G401 (cell line): Measurements from ENCODE around the gene TRMT44. TPM values are rescaled to one million over a fixed set of nuclear protein-coding genes. Genes with fewer than 3 reads are reported as not detected.

Experiments used
- DNase-seq: peaks from one replicate; pipeline ENCODE4 v3.0.0-alpha.2; 2015; ENCODE audit warnings: low spot score
- in situ Hi-C: cut with HindIII; loops from 2 replicates; pipeline ENCODE4 v1.10.0; 2016; ENCODE audit warnings: low sequenced_read_pairs, mixed read lengths
- total RNA-seq: library from RNA; depleted of rRNA; stranded (reverse); fragments of >200 nt; shearing (Covaris generic); gene quantifications from 2 replicates; pipeline ENCODE4 v1.2.3, GENCODE V29; 2014

The TRMT44 gene
- total RNA-seq, 1 experiment from 2014 or later = 24.9 TPM

- DNase-seq = no peak
- in situ Hi-C loops = no loop called here
These were observed 21.0 kb downstream of the TRMT44 start for GRCh38 chr4:8461616-8462015.

- in situ Hi-C loops = no loop called here
- DNase-seq = no peak
These were observed 23.2 kb downstream of the TRMT44 start for GRCh38 chr4:8463811-8464210.

DNA sequence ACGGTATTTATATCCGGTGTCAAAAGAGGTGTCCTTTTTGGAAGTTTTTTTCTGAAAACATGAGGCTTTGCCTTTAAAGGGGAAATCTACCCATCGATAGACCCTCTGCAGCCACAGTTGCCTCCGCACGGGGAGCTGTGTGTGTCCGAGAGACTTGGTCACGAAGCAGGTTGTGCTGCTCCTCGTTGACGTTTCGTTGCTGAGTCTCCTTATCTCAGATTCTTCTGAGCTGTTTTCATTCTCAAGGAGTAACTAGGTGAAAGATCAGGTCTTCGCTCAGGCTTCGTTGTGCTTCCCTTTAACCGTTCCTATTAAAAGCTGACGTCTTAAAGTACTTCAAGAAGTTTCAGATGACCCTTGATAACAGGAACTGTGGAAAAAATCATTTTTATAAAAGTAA, 23.8 kb downstream of the TRMT44 start:
- in situ Hi-C loops = no loop called here
- no peak for DNase-seq

DNA sequence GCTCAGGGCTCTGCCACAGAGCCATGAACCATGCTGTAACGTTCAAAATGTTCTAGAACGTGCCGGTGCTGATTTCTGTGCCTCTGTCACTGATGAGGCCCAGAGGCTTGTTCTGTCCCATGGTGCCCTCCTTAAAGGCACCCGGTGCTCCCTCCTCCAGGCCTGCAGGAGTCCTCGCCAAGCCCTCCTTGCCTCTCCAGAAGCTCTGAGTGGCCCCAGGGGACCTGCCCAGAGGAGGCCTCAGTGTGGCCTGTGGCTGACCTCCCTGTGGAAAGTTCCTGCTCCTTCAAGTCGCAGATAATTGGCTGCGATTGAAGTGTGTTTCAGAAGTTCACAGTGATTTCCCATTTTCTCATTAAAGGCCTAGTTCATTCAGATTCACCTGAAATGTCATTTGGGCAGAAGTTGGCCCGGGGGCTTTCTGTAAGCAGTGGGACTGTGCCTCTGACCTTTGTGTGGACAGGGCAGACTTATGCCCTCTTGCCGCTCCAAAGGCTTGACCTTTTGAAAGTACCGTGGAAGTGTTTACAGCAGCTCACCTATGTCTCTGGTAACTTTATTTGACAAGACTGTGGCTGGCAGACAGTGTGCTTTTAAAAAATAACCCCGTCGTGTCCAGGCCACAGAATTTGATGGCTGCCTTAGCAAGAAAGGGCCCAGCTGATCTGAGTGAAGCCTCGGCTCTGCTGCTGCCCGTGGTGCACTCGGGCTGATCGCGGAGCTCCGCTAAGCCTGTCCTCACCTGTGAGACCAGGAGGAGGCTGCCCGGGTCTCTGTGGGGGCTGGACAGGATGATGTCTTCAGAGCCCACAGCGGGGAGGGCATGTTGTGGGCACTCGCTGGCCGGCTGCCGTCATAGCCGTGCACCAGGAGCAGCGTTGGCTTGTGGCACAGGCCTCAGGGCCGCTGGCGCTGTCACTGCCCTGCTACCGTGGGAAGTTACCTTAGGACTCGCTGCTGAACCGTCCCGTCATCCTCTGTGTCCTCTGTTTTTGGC, 25.3 kb downstream of the TRMT44 start:
- in situ Hi-C loops = no loop called here
- DNase-seq = no peak

DNA sequence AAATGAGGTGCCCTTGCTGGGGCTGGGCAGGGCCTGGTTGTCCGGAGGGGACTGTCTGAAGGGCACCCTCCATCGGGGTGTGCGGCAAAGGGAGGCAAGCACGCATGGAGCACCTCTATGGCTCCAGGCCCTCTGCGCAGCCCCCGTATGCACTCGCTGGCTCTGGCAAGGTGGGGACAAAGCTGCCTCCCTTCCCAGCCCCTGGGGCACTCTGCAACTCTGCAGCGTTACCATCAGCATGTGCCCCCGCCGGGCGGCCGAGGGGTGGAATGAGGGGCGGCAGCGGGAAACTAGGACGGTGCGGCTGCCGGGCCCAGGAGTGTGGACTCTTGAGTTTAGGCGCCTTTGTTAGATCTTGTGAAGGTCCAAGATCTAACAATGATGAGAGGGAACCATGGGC, 26.4 kb downstream of the TRMT44 start:
- no peak for DNase-seq
- in situ Hi-C loops = no loop called here

GRCh38 chr4:8468746-8469535, 28.4 kb downstream of the TRMT44 start:
- in situ Hi-C loops = no loop called here
- DNase-seq = peak; percentile 55

- no peak for DNase-seq
- in situ Hi-C loops = no loop called here
These were observed 29.0 kb downstream of the TRMT44 start for GRCh38 chr4:8469550-8469949.

GRCh38 chr4:8470451-8471024, 30.0 kb downstream of the TRMT44 start:
- in situ Hi-C loops = no loop called here
- no peak for DNase-seq

DNA sequence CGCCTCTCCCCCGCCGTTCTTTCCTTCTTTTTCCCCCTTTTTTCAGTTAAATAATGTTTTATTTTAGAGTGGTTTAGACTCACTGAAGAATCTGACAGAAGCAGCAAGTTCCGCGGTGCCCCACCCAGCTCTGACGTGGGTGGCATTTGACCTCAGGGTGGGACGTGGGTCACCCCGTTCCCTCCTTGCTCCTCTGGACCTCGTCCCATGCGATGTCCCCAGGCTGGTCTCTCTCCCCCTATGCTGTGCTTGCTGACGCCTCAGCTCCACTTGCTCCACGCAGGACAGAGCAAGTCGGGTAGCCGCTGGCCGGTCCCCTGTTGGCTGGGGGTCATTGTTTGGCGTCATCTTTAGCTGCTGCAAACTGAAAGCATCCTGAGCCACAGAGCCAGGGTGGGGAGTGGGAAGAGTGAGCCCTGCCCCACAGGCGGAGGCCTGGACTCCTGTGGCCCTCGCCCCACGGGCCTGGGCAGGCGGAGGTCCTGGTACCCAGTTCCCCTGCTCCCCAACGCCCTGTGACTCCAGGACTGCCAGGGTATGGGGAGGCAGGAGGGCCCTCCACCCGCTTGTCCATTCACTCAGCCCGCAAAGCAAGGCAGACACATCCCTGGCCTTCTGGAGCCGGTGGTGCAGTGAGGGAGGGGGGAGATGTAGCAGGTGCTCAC, 30.8 kb downstream of the TRMT44 start:
- in situ Hi-C loops = no loop called here
- DNase-seq = no peak

GRCh38 chr4:8472158-8472688, 31.6 kb downstream of the TRMT44 start:
- in situ Hi-C loops = no loop called here
- DNase-seq = no peak

- in situ Hi-C loops = no loop called here
These were observed 32.2 kb downstream of the TRMT44 start for GRCh38 chr4:8472689-8473197.

DNA sequence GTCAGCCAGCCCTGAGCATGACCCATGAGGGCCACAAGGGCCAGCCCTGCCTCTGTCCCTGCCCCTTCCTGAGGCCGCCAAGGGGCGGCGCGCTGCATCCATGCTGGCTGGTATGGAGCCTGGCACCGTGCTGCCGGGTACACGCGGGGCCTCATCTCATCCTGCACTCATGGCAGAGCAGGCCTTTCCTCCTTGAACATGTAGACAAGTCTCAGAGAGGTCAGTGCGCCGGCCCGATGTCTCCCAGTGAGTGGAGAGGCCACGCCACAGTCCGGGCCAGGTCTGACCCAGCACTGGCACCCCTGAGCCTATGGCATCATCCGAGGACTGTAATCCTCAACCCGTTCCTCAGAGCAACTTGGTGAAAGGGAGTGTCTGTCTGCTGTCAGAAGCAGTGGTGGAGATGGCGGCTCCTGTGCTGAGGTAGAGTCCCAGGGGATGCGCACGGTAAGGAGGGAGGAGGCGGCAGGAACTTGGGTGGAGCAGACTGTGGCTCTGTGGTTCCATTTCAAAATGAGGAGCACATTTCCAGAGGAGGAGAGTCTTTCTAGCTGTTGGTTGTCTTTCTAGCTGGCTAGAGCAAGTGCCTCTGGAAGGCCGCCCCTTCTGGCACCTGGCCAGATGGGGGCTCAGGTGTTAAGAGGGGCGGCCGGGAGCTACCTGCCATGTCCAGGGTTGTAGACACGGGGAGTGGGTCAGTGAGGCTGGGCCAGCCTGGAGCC, 32.8 kb downstream of the TRMT44 start:
- in situ Hi-C loops = no loop called here
- no peak for DNase-seq

More at GRCh38 chr4:8472689-8473197, 32.2 kb downstream of the TRMT44 start:
- DNase-seq = no peak

DNA sequence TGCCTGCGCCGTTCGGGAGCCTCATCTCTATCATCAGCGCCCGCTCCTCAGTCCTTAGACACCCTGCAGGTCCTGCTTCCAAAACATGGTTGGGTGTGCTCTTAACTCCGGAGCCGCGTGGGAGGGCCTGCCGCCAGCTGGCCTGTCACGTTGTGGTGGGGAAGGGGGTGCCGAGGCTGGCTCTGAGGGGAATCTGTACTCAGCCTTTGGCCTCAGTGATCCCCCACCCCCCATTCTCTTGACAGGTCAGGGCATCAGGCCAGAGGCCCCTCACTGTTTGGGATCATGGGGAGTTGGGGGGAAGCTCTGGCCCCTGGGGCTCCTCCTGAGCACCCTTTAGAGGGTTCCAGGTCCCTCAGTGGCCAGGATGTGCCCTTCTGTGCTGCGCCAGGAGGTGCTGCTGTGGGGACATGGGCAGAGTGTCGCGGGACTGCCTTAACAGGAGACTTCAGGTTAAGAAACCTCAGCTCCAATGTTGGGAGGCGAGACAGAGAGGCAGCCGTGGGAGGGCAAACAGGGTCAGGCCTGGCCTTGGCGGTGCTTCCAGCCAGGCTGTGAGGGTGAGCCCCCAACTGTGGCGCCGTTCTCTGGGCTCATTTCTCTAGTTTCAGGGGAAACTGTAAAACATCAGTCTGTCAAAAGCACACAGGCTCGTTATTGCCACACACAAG, 33.5 kb downstream of the TRMT44 start:
- in situ Hi-C loops = no loop called here
- no peak for DNase-seq

DNA sequence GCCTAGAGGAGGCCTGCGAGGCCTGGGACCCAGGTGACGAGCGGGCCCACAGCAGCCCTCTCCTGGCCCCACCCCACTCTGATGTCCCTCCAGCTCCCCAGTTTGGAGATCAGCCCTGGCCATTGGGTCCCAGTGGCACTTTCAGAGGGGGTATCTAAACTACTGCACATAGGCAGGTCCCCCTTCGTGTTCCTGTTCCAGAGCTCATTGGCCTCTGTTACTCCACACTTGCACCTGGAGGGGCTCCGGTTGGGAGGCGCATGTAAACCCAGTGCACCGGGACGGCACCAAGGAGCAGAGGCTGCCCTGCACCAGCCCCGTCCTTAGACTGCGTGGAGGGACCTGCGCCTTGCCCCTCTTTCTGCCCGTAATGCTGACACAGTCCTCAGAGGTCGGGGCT, 34.3 kb downstream of the TRMT44 start:
- in situ Hi-C loops = no loop called here
- DNase-seq = no peak

DNA sequence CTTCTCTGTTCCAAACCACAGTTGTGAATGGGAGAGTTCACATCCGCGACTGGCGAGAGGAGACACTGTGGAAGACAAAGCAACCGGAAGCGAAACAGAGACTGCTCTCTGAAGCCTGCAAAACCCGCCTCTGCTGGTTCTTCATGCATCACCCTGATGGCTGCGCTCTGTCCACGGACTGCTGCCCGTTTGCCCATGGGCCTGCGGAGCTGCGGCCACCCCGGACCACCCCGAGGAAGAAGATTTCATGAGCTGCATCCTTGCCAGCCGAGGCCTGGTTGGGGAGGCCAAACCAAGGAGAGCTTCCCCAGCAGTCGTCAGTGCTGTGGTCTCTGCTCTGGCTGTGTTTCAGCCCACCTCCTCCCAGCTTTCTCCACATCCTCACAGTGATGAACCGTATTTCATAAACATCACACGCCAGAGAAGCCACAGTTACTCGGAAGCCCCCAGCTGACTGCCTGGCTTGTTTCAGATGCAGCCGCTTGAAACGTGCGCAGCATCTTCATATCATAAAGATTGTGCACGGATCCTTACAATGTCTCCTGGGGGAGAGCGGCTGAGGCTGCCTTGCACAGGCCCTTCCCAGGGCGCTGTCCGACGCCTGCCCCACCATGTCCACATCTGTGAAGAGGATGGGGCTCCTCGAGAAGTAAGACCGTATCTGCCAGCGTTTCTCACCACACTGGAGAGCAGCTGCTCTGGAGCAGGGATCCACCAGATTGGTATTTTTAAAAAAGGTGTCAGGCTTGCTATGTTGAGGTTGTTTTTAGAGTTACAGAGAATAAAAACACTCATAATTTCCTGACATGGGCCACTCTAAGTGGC, 35.4 kb downstream of the TRMT44 start:
- in situ Hi-C loops = no loop called here
- DNase-seq = no peak

- DNase-seq = no peak
- in situ Hi-C loops = no loop called here
These were observed 36.6 kb downstream of the TRMT44 start for GRCh38 chr4:8477095-8477635.

DNA sequence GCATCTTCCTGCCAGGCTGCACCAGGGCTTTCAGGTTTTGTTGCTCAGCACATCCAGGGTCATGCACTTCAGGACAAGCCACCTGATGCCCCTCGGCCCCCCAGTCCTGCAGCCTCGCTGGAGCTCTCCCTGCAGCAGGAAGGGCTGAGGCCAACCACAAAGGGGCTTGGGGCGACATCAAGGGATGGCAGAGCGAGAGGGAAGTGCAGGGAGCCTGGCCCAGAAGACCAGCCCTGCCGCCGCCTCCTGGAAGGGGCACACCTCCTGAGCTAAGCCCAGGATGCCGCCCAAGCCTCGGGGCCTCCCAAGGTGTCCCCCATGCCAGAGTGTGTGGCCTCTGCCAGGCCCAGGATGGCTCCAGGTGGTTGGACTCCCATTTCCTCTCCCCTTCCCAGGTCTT, 37.1 kb downstream of the TRMT44 start:
- DNase-seq = no peak
- in situ Hi-C loops = no loop called here
